AG09319 (cell line): ENCODE results near the gene CMIP.

ENCODE experiments used
- DNase-seq: peaks from one replicate; pipeline ENCODE4 v3.0.0-alpha.2; 2010; ENCODE audit warnings: low read depth; ENCODE audit errors: extremely low read depth
- TF ChIP-seq, protein P1 (sequence below): IDR thresholded peaks from 2 replicates; pipeline ENCODE4 v1.5.1; 2011; ENCODE audit warnings: low read depth, mild to moderate bottlenecking, inconsistent platforms, low read length, moderate library complexity

CMIP gene

DNA sequence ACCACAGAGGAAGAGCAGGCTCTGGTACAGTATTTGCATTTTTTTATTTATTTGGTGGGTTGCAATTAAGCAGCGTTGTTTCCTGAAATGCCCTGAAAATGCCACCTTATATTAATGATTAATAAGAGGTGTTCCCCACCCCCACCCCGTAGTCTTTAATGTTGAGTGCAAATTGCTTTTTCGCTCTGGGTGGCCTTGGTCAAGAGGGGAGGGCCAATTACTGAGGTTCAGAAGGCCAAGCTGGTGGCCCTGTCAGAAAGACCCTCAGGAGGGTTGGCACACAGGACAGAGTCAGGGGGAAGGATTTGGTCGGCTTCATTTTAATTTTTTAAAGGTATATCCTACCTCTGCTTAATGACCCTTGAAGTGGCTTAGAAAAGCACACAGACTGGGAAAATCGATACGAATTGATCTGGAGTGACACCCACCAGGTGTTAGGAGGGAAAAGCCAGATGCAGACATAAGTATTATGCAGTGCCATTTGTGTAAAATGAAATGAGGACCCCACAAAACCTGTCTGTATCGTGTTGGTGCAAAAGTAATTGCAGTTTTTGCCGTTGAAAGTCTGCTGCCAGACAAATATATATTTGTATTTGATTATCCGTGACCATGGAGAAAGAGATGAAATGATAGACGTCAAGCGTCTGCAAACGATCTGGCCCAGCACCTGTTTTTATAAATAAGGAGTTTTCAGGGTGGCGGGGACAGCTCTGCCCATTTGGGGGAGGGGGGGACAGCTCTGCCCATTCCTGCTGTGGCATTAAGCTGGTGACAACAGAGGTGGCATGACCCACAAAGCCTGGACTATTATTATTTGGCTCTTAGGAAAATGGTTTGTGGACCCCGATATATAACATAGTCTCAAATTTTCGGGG, 190.7 kb downstream of the CMIP start:
- no peak for DNase-seq
- TF ChIP-seq, protein P1, sequence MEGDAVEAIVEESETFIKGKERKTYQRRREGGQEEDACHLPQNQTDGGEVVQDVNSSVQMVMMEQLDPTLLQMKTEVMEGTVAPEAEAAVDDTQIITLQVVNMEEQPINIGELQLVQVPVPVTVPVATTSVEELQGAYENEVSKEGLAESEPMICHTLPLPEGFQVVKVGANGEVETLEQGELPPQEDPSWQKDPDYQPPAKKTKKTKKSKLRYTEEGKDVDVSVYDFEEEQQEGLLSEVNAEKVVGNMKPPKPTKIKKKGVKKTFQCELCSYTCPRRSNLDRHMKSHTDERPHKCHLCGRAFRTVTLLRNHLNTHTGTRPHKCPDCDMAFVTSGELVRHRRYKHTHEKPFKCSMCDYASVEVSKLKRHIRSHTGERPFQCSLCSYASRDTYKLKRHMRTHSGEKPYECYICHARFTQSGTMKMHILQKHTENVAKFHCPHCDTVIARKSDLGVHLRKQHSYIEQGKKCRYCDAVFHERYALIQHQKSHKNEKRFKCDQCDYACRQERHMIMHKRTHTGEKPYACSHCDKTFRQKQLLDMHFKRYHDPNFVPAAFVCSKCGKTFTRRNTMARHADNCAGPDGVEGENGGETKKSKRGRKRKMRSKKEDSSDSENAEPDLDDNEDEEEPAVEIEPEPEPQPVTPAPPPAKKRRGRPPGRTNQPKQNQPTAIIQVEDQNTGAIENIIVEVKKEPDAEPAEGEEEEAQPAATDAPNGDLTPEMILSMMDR, result no peak

DNA sequence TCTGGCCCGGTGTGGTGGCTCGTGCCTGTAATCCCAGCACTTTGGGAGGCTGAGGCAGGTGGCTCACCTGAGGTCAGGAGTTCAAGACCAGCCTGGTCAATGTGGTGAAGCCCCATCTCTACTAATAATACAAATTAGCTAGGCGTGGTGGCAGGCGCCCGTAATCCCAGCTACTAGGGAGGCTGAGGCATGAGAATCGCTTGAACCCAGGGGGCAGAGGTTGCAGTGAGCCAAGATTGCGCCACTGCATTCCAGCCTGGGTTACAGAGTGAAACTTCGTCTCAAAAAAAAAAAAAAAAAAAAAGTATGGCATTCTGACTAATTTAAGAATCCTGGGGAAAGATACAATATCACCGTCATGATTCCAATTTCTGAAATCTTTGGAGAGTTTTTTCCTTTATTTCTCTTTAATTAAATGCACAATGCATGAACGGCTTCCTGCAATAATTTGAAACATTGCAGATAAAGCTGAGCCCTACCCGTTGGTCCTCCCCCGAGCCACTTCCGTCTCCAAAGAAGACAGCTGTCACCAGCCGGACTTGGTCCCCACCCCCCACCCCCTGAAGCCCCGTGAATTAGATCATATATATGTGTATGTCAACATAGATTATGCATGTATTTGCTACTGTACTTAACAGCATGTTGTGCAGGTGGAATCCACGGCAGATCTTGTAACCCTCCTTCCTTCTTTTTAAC, 191.8 kb downstream of the CMIP start:
- TF ChIP-seq, protein P1, result no peak
- no peak for DNase-seq

- TF ChIP-seq, protein P1, result no peak
- DNase-seq, result no peak
These were observed 193.0 kb downstream of the CMIP start for GRCh38 chr16:81637336-81638235.

- TF ChIP-seq, protein P1, result no peak
- DNase-seq, result no peak
These were observed 193.8 kb downstream of the CMIP start for GRCh38 chr16:81638286-81638945.

GRCh38 chr16:81639348-81639747, 194.7 kb downstream of the CMIP start:
- DNase-seq, result no peak
- TF ChIP-seq, protein P1, result no peak

GRCh38 chr16:81639931-81640680, 195.5 kb downstream of the CMIP start:
- DNase-seq, result no peak
- TF ChIP-seq, protein P1, result no peak
